Measurements from ENCODE around the gene L1TD1.
"Not testable (repeated sequence)": the region's sequence is repeated elsewhere in the genome, so short reads cannot be mapped to it uniquely, and the experiment has no call there.

L1TD1 gene

GRCh38 chr1:62234688-62235087 is 40.0 kb downstream of the L1TD1 start:
- DNase-seq (ENCODE audit: low read depth, low spot score) = no peak

- DNase-seq (ENCODE audit: low read depth, low spot score) = no peak
Observed at GRCh38 chr1:62235576-62235975, 40.9 kb downstream of the L1TD1 start.

- no peak for DNase-seq (ENCODE audit: low read depth, low spot score)
Observed at GRCh38 chr1:62237361-62237760, 42.7 kb downstream of the L1TD1 start.

- DNase-seq (ENCODE audit: low read depth, low spot score) = no peak
Observed at GRCh38 chr1:62237950-62238374, 43.3 kb downstream of the L1TD1 start.

- no peak for DNase-seq (ENCODE audit: low read depth, low spot score)
Observed at GRCh38 chr1:62238507-62238906, 43.9 kb downstream of the L1TD1 start.

GRCh38 chr1:62239652-62240403 is 45.2 kb downstream of the L1TD1 start:
- not testable (repeated sequence) for DNase-seq (ENCODE audit: low read depth, low spot score)

GRCh38 chr1:62240651-62241370 is 46.2 kb downstream of the L1TD1 start:
- peak; percentile 30 for DNase-seq (ENCODE audit: low read depth, low spot score)

GRCh38 chr1:62241371-62242131 is 46.9 kb downstream of the L1TD1 start:
- DNase-seq (ENCODE audit: low read depth, low spot score) = peak; percentile 75

GRCh38 chr1:62244380-62244779 is 49.7 kb downstream of the L1TD1 start:
- DNase-seq (ENCODE audit: low read depth, low spot score) = not testable (repeated sequence)

- no peak for DNase-seq (ENCODE audit: low read depth, low spot score)
Observed at GRCh38 chr1:62245201-62245600, 50.6 kb downstream of the L1TD1 start.

GRCh38 chr1:62247391-62248168 is 52.9 kb downstream of the L1TD1 start:
- DNase-seq (ENCODE audit: low read depth, low spot score) = peak; percentile 10

- no peak for DNase-seq (ENCODE audit: low read depth, low spot score)
Observed at GRCh38 chr1:62250126-62250726, 55.6 kb downstream of the L1TD1 start.

GRCh38 chr1:62259551-62259950 is 64.9 kb downstream of the L1TD1 start:
- no peak for DNase-seq (ENCODE audit: low read depth, low spot score)

- no peak for DNase-seq (ENCODE audit: low read depth, low spot score)
Observed at GRCh38 chr1:62260688-62261087, 66.0 kb downstream of the L1TD1 start.

Data from astrocyte of the hippocampus (primary cell).